IPS-18c (cell line): ENCODE measurements around the gene GALNT15.

Experiments
- H3K4me3 ChIP-seq: 2 replicates; pipeline ENCODE4 v1.7.0; 2013; ENCODE audit warnings: low read depth, mild to moderate bottlenecking, low read length, moderate library complexity; ENCODE audit not compliant: insufficient read depth
- H3K9me3 ChIP-seq: one replicate; pipeline ENCODE4 v1.6.1; 2013; ENCODE audit warnings: mild to moderate bottlenecking, low read length, moderate library complexity; ENCODE audit not compliant: control insufficient read depth, insufficient read depth

Gene GALNT15

DNA sequence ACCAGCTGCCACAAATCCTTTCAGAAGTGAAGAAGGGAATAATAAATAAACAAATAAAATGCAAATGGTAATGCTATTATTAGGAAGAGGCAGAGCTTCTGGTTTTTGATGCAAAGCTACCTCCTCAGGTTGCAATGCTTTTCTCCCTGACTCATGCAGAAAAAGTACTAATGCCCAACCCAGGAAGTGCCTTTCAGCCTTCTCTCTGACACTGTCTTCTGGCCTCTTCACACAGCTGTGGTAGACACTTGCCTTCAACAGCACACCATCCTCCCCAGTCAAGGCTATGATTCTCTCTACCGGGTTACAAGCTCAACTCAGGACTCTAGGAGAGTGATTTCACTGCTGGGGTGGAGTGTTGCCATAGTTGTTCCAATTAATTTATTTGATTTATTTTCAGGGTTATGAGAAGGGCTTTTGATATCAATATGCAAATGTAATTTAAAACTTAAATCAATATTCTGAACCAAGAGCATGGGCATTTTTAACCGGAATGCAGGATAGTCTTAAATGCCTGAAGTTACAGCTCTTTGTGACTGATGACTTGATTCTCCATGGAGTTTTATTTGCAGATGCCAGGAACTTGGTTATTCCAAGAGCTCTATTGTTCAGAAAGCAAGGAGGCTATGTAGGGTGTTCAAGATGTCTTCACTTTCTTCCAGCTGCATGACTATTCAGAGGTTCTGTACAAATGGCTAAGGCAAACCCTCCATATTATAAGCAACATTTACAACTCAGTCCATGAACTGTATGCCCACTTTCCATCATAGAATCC, 27.1 kb upstream of the GALNT15 start:
- H3K9me3 ChIP-seq: peaks cover 6% of the 10 kb centered on the region
- no peak overlapping the region for H3K4me3 ChIP-seq

DNA sequence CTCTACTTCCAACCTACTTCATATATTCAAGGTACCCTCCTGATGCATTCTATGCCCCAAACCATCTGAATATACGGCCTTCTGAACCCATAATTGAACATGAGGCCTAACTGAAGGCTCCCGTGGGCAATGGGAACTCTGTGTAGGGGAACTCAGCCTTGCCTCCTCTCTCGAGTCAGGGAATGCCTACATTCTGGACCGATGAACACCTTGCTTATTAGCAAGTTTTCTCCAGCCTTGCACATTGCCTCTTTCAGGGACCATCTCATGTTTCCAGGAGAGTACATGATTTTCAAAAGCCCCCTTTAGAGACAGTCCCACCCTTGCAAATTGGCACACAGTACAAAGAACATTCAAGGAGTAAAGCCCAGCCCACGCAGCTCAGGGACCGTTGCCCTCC, 26.3 kb upstream of the GALNT15 start:
- H3K4me3 ChIP-seq: no peak overlapping the region

GRCh38 chr3:16148783-16149182, 25.7 kb upstream of the GALNT15 start:
- H3K4me3 ChIP-seq: no peak overlapping the region
- peaks cover 6% of the 10 kb centered on the region for H3K9me3 ChIP-seq

More for the DNA sequence above, 26.3 kb upstream of the GALNT15 start:
- H3K9me3 ChIP-seq: peaks cover 6% of the 10 kb centered on the region

- H3K4me3 ChIP-seq: no peak overlapping the region
- H3K9me3 ChIP-seq: peaks cover 2% of the 10 kb centered on the region
Observed at GRCh38 chr3:16150285-16150684, 24.2 kb upstream of the GALNT15 start.

DNA sequence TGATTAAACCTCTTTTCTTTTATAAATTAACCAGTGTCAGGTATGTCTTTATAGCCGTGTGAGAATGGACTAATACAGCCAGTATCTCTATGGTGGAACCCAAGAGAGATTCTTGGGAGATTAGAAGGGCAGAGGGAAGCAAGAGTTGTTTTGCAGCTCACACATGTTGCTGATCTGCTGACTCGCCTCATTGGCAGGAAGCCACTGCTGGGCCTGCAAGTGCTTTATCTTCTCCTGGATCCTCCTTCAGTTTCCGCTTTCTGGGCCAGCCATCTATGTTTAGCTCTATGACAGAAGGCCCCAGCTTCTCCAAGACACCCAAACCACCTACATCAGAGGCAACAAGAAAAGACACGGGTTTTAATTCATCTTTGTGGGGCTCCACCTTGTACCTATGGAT, 23.4 kb upstream of the GALNT15 start:
- Histone ChIP-seq H3K4me3 (no peak overlapping the region), H3K9me3 (no peaks in the 10 kb centered on the region)

DNA sequence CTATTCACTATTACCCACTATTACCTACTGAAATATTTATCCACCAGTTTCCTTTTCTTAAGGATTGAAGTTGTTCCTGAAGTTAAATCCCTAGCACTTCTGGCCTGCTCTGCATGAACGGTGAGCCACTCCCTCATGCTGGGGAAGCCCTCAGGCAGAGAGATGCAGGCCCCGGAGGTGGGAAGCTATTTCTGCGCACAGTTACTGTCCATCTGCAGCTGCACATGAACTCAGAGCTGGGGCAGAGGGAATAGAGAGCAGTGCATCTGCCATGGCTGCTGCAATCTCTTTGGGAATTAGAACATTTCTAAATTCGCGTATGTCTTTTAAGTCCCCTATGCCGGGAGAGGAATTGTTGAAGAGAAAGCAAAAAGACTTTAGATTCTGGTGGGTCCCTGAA, 6.3 kb upstream of the GALNT15 start:
- H3K9me3 ChIP-seq: no peaks in the 10 kb centered on the region
- H3K4me3 ChIP-seq: no peak overlapping the region

- H3K9me3 ChIP-seq: no peaks in the 10 kb centered on the region
Observed at GRCh38 chr3:16171009-16171408, 3.5 kb upstream of the GALNT15 start.

GRCh38 chr3:16171825-16172224, 2.7 kb upstream of the GALNT15 start:
- no peaks in the 10 kb centered on the region for H3K9me3 ChIP-seq
- no peak overlapping the region for H3K4me3 ChIP-seq

More at GRCh38 chr3:16171009-16171408, 3.5 kb upstream of the GALNT15 start:
- H3K4me3 ChIP-seq: no peak overlapping the region

DNA sequence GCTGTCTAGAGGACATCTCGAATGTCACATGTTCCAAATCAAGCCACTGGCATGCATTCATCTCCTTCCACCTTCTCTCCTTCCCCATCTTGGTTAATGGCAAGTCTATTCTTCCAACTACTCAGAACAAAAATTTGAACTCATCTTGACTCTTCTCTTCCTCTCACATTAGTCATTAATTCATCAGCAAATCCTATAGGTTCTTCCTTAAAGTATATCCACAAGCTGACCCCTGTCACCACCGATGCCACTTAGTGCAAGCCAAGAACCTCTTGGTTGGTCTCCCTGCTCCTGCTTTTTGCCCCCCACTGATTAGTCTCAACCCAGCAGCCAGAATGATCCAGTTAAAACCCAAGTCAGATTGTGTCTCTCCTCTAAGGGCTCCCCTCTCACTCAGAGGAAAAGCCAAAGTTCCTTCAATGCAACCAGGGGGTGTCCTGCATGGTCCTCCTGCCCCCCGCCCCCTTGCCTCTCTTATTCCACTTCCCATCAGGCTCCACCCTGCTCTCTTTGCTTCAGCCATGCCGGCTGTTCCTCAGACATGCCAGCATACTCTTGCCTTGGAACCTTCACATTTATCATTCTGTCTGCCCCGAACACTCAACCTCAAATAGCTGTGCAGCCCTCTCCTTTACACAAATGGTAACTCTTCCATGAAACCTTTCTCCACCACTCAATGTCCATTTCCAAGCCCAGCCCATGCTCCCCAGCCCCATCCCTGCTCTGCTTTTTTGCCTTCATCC, 1.0 kb upstream of the GALNT15 start:
- Histone ChIP-seq H3K9me3 (no peaks in the 10 kb centered on the region), H3K4me3 (no peak overlapping the region)

DNA sequence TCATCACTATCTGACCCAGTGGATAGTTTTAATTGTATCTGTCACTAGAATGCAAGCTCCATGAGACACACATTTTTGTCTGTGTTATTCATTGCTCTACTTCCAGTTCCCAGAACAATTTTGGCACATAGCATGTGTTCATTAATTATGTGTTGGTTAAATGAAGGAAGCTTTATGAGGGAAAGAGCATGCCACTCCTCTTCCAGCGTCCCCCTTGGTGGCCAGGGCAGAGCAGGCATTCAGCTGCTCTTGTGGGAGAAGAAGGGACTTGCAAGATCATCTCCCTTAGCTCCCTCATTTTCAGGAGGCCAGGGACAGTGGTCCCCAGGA, 489 bp upstream of the GALNT15 start:
- Histone ChIP-seq H3K4me3 (no peak overlapping the region), H3K9me3 (no peaks in the 10 kb centered on the region)

DNA sequence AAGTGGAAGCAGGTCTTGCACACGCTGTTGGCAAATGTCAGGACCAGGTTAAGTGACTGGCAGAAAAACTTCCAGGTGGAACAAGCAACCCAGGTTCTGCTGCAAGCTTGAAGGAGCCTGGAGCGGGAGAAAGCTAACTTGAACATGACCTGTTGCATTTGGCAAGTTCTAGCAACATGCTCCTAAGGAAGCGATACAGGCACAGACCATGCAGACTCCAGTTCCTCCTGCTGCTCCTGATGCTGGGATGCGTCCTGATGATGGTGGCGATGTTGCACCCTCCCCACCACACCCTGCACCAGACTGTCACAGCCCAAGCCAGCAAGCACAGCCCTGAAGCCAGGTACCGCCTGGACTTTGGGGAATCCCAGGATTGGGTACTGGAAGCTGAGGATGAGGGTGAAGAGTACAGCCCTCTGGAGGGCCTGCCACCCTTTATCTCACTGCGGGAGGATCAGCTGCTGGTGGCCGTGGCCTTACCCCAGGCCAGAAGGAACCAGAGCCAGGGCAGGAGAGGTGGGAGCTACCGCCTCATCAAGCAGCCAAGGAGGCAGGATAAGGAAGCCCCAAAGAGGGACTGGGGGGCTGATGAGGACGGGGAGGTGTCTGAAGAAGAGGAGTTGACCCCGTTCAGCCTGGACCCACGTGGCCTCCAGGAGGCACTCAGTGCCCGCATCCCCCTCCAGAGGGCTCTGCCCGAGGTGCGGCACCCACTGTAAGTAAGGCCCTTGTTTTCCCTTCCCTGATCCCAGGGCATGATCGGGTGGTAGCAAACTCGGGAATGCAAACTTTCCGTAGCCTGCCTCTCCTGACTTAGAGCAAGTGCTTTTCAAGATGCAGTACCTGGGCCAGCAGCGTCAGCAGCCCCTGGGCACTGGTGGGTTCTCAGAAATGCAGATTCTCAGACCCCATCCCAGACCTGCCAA, 759 bp downstream of the GALNT15 start:
- H3K9me3 ChIP-seq: no peaks in the 10 kb centered on the region
- no peak overlapping the region for H3K4me3 ChIP-seq

- H3K4me3 ChIP-seq: no peak overlapping the region
- H3K9me3 ChIP-seq: no peaks in the 10 kb centered on the region
Observed at GRCh38 chr3:16176391-16177030, 2.0 kb downstream of the GALNT15 start.

DNA sequence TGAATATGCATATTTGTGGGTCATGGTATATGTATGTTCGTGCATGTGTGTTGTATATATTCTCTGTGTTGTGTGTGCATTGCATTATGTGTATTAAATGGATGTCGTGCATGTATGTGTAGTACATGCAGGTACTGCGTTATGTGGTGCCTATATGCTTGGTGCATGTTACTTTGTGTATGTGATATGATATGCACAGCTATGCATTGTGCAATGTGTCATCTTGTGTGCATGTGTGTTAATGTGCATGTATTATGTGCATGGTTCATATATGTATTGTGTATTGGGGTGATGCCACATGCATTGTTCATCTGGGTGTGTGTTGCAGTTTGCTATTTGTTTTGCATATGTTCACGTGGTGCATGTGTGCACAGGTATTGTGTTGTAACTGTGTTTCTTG, 2.9 kb downstream of the GALNT15 start:
- no peak overlapping the region for H3K4me3 ChIP-seq

DNA sequence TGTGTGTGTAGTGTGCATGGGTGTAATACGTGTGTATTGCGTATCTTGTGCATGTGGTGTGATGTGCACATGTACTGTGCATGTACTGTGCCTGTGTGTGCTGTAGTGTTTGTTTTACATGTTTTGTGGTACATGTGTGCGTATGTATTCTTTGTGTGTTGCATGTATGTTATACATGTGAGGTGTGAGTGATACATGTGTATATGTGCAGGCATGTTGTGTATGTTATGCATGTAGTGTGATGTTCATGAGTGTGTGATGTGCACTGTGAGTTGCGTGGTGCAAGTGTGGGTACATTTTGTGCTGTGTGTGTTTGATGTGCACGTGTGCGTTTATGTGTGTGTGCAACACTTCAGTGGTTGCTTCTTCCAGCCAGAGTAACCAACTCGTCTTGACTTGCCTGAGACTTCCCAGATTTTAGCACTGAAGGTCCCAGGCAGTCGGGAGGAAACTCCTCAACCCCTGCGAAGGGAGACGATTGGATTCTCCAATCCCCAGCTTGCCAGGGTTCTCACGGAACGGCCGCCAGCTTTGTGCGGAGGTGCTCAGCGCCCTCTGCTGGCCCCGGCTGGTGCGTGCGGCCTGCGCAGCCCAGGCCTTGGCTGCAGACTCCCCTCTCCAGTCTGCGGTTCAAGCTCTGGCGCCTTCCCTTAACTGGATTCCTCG, 3.6 kb downstream of the GALNT15 start:
- H3K9me3 ChIP-seq: no peaks in the 10 kb centered on the region
- H3K4me3 ChIP-seq: no peak overlapping the region

More for the DNA sequence above, 2.9 kb downstream of the GALNT15 start:
- H3K9me3 ChIP-seq: no peaks in the 10 kb centered on the region

GRCh38 chr3:16178628-16178988, 4.1 kb downstream of the GALNT15 start:
- Histone ChIP-seq H3K9me3 (no peaks in the 10 kb centered on the region), H3K4me3 (no peak overlapping the region)

DNA sequence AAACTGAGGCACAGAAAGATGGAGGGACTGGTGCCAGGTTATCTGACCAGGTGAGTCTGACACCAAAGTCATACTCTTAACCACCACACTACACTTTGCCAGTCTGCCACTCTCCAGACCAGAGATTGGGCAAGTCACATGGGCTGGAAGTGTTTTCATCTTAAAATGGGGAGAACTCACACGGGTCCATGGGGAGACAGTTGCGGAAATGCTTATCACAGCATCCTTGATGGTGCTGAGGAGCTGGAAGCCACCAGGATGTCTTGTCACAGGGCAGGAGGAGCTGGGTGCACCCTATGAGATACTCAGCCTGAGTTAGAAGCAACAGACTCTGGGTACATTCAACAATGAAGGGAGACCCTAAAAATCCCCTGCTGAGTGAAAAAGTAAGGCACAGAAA, 4.8 kb downstream of the GALNT15 start:
- Histone ChIP-seq H3K4me3 (no peak overlapping the region), H3K9me3 (no peaks in the 10 kb centered on the region)
